HCT116 (cell line): ENCODE results near the gene APIP. TPM values are rescaled to one million over a fixed set of nuclear protein-coding genes. Genes with fewer than 3 reads are reported as not detected.

Experiments
- ATAC-seq: fragments of 200-7000 bp; cut with Tn5 transposase; 2 replicates; pipeline ENCODE4 v1.9.1; 2020; ENCODE audit warnings: mild to moderate bottlenecking, moderate library complexity
- BruUV-seq: library from RNA; stranded (reverse); fragments of 400-500 nt; replicated peaks from 2 replicates; lab custom pipeline; 2021; lab: Mats Ljungman, UMichigan
- CTCF ChIA-PET: fragments of 300-600 bp; sonication (Branson Sonifier 250); formaldehyde crosslinking; loops from one replicate; lab custom pipeline; 2021; ENCODE audit warnings: antibody characterized with exemption; lab: Charles Lee
- POLR2A ChIA-PET: fragments of 300-600, 350-600 bp; sonication (Branson Sonifier 250); formaldehyde crosslinking; loops from one replicate; lab custom pipeline; 2021; ENCODE audit warnings: antibody characterized with exemption; lab: Charles Lee
- RAD21 ChIA-PET, 2 experiments: fragments of 300-600 bp; sonication (Branson Sonifier 250); formaldehyde crosslinking; loops; one replicate each; lab custom pipeline; 2023; ENCODE audit warnings: low total read pairs in 2 of 2; ENCODE audit not compliant: uncharacterized antibody in 2 of 2, unreplicated experiment in 2 of 2, low non-redundant PET in 1 of 2; lab: Charles Lee
- DNase-seq: peaks from one replicate; pipeline ENCODE4 v3.0.0-alpha.2; 2010; ENCODE audit warnings: low read depth, low spot score
- H2AFZ ChIP-seq: fragments of 200-600 bp; shearing (Covaris generic), sonication (generic); 2 replicates; pipeline ENCODE4 v1.6.1; 2017; ENCODE audit warnings: low read depth, mixed run types, mixed read lengths, antibody characterized with exemption, low read length; ENCODE audit not compliant: poor library complexity, severe bottlenecking
- H3K27ac ChIP-seq: 2 replicates; pipeline ENCODE4 v1.5.1; 2012; ENCODE audit warnings: low read depth, low read length
- H3K27me3 ChIP-seq: fragments of 200-600 bp; sonication (generic); 2 replicates; pipeline ENCODE4 v1.6.1; 2016; ENCODE audit warnings: mixed run types, low read length, mixed read lengths; ENCODE audit not compliant: insufficient read depth
- H3K36me3 ChIP-seq, 2 experiments: fragments of 200-500 bp in 1 of 2; fragments of 200-600 bp in 1 of 2; sonication (Bioruptor generic) in 1 of 2; sonication (generic) in 1 of 2; 2 replicates each; pipeline versions ENCODE4 v1.5.1 to v1.6.1; 2014 to 2016; ENCODE audit warnings: low read length in 2 of 2, inconsistent platforms in 1 of 2, mixed read lengths in 1 of 2, mixed run types in 1 of 2; ENCODE audit not compliant: insufficient read depth in 2 of 2, control insufficient read depth in 1 of 2
- H3K4me1 ChIP-seq, 2 experiments: fragments of 200-600 bp in 1 of 2; sonication (generic) in 1 of 2; 2 replicates each; pipeline versions ENCODE4 v1.5.1 to v1.6.1; 2012 to 2017; ENCODE audit warnings: low read length in 2 of 2, inconsistent platforms in 1 of 2, mild to moderate bottlenecking in 1 of 2, mixed read lengths in 1 of 2, mixed run types in 1 of 2, moderate library complexity in 1 of 2; ENCODE audit not compliant: insufficient read depth in 2 of 2, control insufficient read depth in 1 of 2
- H3K4me2 ChIP-seq: fragments of 200-600 bp; sonication (generic); 2 replicates; pipeline ENCODE4 v1.6.1; 2017; ENCODE audit warnings: mixed run types, low read length, mixed read lengths
- H3K4me3 ChIP-seq, 2 experiments: fragments of 200-600 bp in 1 of 2; sonication (generic) in 1 of 2; replicated peaks in 1 of 2; 2 replicates each; pipeline ENCODE4 v1.5.1; 2011 to 2016; ENCODE audit warnings: low read length in 2 of 2, control low read depth in 1 of 2, low read depth in 1 of 2, mild to moderate bottlenecking in 1 of 2, mixed read lengths in 1 of 2, mixed run types in 1 of 2
- H3K79me2 ChIP-seq: fragments of 200-600 bp; sonication (generic); 2 replicates; pipeline ENCODE4 v1.6.1; 2017; ENCODE audit warnings: mild to moderate bottlenecking, mixed run types, low read length, moderate library complexity, mixed read lengths; ENCODE audit not compliant: insufficient read depth
- H3K9ac ChIP-seq: fragments of 200-600 bp; sonication (generic); 2 replicates; pipeline ENCODE4 v1.6.1; 2016; ENCODE audit warnings: low read length, mixed read lengths
- H3K9me2 ChIP-seq: fragments of 200-600 bp; sonication (generic), shearing (Covaris generic); 2 replicates; pipeline ENCODE4 v1.6.1; 2017; ENCODE audit warnings: mixed run types, mild to moderate bottlenecking, moderate library complexity; ENCODE audit not compliant: insufficient read depth
- H3K9me3 ChIP-seq, 2 experiments: fragments of 200-500 bp in 1 of 2; fragments of 200-600 bp in 1 of 2; sonication (Bioruptor generic) in 1 of 2; sonication (generic) in 1 of 2; 2 replicates each; pipeline ENCODE4 v1.6.1; 2014 to 2017; ENCODE audit warnings: low read length in 2 of 2, mixed read lengths in 2 of 2, inconsistent platforms in 1 of 2, low read depth in 1 of 2, mild to moderate bottlenecking in 1 of 2, mixed run types in 1 of 2, moderate library complexity in 1 of 2; ENCODE audit not compliant: control insufficient read depth in 1 of 2, insufficient read depth in 1 of 2
- H4K20me1 ChIP-seq: fragments of 200-600 bp; sonication (generic), shearing (Covaris generic); 2 replicates; pipeline ENCODE4 v1.6.1; 2017; ENCODE audit warnings: mixed run types, mild to moderate bottlenecking, moderate library complexity; ENCODE audit not compliant: insufficient read depth
- ATF3 ChIP-seq: IDR thresholded peaks from 2 replicates; pipeline ENCODE4 v1.6.1; 2012
- CTCF ChIP-seq, 3 experiments: fragments of 200-600 bp in 1 of 3; sonication (generic) in 1 of 3; IDR thresholded peaks in 2 of 3; conservative IDR thresholded peaks in 1 of 3; 2 replicates each; pipeline ENCODE4 v1.5.1; 2012 to 2017; ENCODE audit warnings: low read depth in 2 of 3, low read length in 2 of 3, antibody characterized with exemption in 1 of 3, borderline replicate concordance in 1 of 3, control low read depth in 1 of 3, mild to moderate bottlenecking in 1 of 3, mixed read lengths in 1 of 3, mixed run types in 1 of 3, moderate library complexity in 1 of 3; ENCODE audit not compliant: insufficient read depth in 1 of 3
- EGR1 ChIP-seq: IDR thresholded peaks from 2 replicates; pipeline ENCODE4 v1.6.1; 2012; ENCODE audit warnings: low read depth
- EZH2 ChIP-seq: fragments of 200-600 bp; sonication (generic); IDR thresholded peaks from 2 replicates; pipeline ENCODE4 v1.6.1; 2017; ENCODE audit warnings: antibody characterized with exemption, mixed run types
- FOSL1 ChIP-seq: IDR thresholded peaks from 2 replicates; pipeline ENCODE4 v1.6.1; 2012; ENCODE audit warnings: low read depth
- JUND ChIP-seq: IDR thresholded peaks from 2 replicates; pipeline ENCODE4 v1.6.1; 2012
- POLR2A ChIP-seq: IDR thresholded peaks from 2 replicates; pipeline ENCODE4 v1.7.0; 2011; ENCODE audit warnings: borderline replicate concordance; ENCODE audit not compliant: insufficient read depth, insufficient read length; ENCODE audit errors: extremely low read depth
- POLR2AphosphoS5 ChIP-seq: IDR thresholded peaks from 2 replicates; pipeline ENCODE4 v1.6.1; 2011; ENCODE audit warnings: mild to moderate bottlenecking, low read depth, low read length, moderate library complexity
- RAD21 ChIP-seq: IDR thresholded peaks from 2 replicates; pipeline ENCODE4 v1.6.1; 2012; ENCODE audit warnings: low read depth, mild to moderate bottlenecking
- SIN3A ChIP-seq: IDR thresholded peaks from 2 replicates; pipeline ENCODE4 v1.6.1; 2012; ENCODE audit warnings: low read depth
- SRF ChIP-seq: IDR thresholded peaks from 2 replicates; pipeline ENCODE4 v1.6.1; 2012; ENCODE audit warnings: low read depth
- TCF7L2 ChIP-seq: IDR thresholded peaks from 2 replicates; pipeline ENCODE4 v1.7.0; 2011; ENCODE audit warnings: borderline replicate concordance, inconsistent platforms; ENCODE audit not compliant: insufficient read depth, insufficient read length; ENCODE audit errors: extremely low read depth
- ZFX ChIP-seq: fragments of 450-650 bp; IDR thresholded peaks from 2 replicates; pipeline ENCODE4 v1.6.1; 2017
- ZNF274 ChIP-seq: fragments of 200-500 bp; sonication (Bioruptor generic); IDR thresholded peaks from 2 replicates; pipeline ENCODE4 v1.6.1; 2014; ENCODE audit warnings: mild to moderate bottlenecking, low read depth, low read length, inconsistent platforms
- intact Hi-C: fragments of 100-400 bp; cut with micrococcal nuclease; formaldehyde crosslinking; loops from 2 replicates; pipeline ENCODE4 v1.10.0; 2022
- total RNA-seq: library from RNA; stranded (reverse); gene quantifications from one replicate; pipeline ENCODE4 v1.2.1, GENCODE V29; 2021; ENCODE audit not compliant: unreplicated experiment

APIP gene
- total RNA-seq, 1 experiment from 2014 or later, result 41.2 TPM

- no TSS peak for BruUV-seq
- ChIA-PET RAD21 (interaction anchor here in 1 of 2 experiments (0.6 kb wide), 2 partner anchors 79 to 190 kb away, joined by 3 to 4 read pairs; no protein-coding TSS in a partner anchor), CTCF (interaction anchor here (0.7 to 2.1 kb wide), 5 partner anchors 18 to 283 kb away, joined by 3 to 8 read pairs (median 4); no protein-coding TSS in a partner anchor), POLR2A (no interaction called here)
- Histone ChIP-seq H3K9me3 (no peaks in the 10 kb centered on the region), H3K9me2 (no peaks in the 10 kb centered on the region), H2AFZ (no peak overlapping the region), H3K27me3 (no peaks in the 10 kb centered on the region), H3K36me3 (no peaks in the 10 kb centered on the region), H3K4me1 (peaks cover 0 to 8% of the 10 kb centered on the region in 2 experiments; a peak in 1 of 4 replicates), H3K79me2 (no peaks in the 10 kb centered on the region), H4K20me1 (no peaks in the 10 kb centered on the region), H3K4me3 (no peak overlapping the region), H3K27ac (no peak overlapping the region), H3K4me2 (no peak overlapping the region), H3K9ac (no peak overlapping the region)
- TF ChIP-seq ZNF274, result no peak
- no peak for TF ChIP-seq ATF3
- TF ChIP-seq EGR1, result no peak
- TF ChIP-seq CTCF (IDR thresholded peaks at IDR 0.05 in 2 of 3, conservative IDR thresholded peaks at IDR 0.05 in 1 of 3; ENCODE audit: borderline replicate concordance in 1 of 3, insufficient read depth in 1 of 3, low read depth in 2 of 3, low read length in 2 of 3), result peak in 2 of 3 experiments; percentile 56; a peak in 4 of 6 replicates
- no peak for TF ChIP-seq FOSL1
- peak; percentile 15; the same call in 1 of the 2 replicates for TF ChIP-seq RAD21
- no peak for TF ChIP-seq POLR2A
- no peak for TF ChIP-seq SIN3A
- TF ChIP-seq JUND, result no peak
- TF ChIP-seq TCF7L2, result no peak
- TF ChIP-seq POLR2AphosphoS5, result no peak
- TF ChIP-seq SRF, result no peak
- TF ChIP-seq ZFX, result no peak
- no peak for TF ChIP-seq EZH2
- DNase-seq (no peak), ATAC-seq (peak; percentile 92)
- intact Hi-C loops, result no loop called here
These were observed 46.8 kb downstream of the APIP start for GRCh38 chr11:34869425-34869824.
